ENCODE measurements around the gene RBP7. TPM values are rescaled to one million over a fixed set of nuclear protein-coding genes. Genes with fewer than 3 reads are reported as not detected.
"Not testable (repeated sequence)": the region's sequence is repeated elsewhere in the genome, so short reads cannot be mapped to it uniquely, and the experiment has no call there.

The RBP7 gene
- total RNA-seq, 1 donor from 2014 or later = 1.0 TPM

DNA sequence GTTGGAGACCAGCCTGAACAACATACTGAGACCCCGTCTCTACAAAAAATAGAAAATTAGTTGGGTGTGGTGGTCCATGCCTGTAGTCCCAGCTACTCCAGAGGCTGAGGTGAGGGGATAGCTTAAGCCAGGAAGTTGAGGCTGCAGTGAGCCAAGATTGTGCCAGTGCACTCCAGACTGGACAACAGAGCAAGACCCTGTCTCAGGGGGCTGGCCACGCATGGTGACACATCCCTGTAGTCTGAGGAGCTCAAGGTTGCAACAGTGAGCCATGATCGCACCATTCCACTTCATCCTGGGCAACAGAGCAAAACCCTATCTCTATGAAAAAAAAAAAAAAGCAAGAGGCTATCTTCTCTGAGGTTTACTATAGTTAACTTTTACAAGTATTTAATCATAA lies 23.1 kb downstream of the RBP7 start:
- H2AFZ ChIP-seq (ENCODE audit: low read depth, low read length) = no peak overlapping the region
- no peaks in the 10 kb centered on the region for H3K4me1 Mint-ChIP-seq (ENCODE audit: low read depth, unreplicated experiment)

GRCh38 chr1:10020678-10021077 lies 23.6 kb downstream of the RBP7 start:
- H2AFZ ChIP-seq (ENCODE audit: low read depth, low read length); H3K4me1 Mint-ChIP-seq (ENCODE audit: low read depth, unreplicated experiment); FAIRE-seq; DNase-seq (ENCODE audit: low read depth); H3K27me3 ChIP-seq (ENCODE audit: insufficient read depth, low read length); H3K4me3 ChIP-seq (ENCODE audit: insufficient read depth, low read depth, low read length); H3K27me3 Mint-ChIP-seq (ENCODE audit: low read depth, unreplicated experiment); H3K27ac Mint-ChIP-seq (ENCODE audit: unreplicated experiment); H3K4me1 ChIP-seq (ENCODE audit: insufficient read depth, low read length); H3K36me3 Mint-ChIP-seq (ENCODE audit: low read depth, unreplicated experiment); H3K4me2 ChIP-seq (ENCODE audit: low read length); H3K4me3 Mint-ChIP-seq (ENCODE audit: unreplicated experiment); H3K36me3 ChIP-seq (ENCODE audit: insufficient read depth, low read length); H3K9me3 Mint-ChIP-seq (ENCODE audit: unreplicated experiment); H4K20me1 ChIP-seq (ENCODE audit: insufficient read depth, low read length); H3K9ac ChIP-seq (ENCODE audit: low read length); H3K27ac ChIP-seq (ENCODE audit: low read depth, low read length); H3K79me2 ChIP-seq (ENCODE audit: insufficient read depth, low read length); H3K9me3 ChIP-seq (ENCODE audit: insufficient read depth, low read depth, low read length): not testable (repeated sequence)

More for the DNA sequence above, 23.1 kb downstream of the RBP7 start:
- TF ChIP-seq EZH2 (IDR thresholded peaks at IDR 0.05; ENCODE audit: insufficient read depth, low read length) = no peak
- TF ChIP-seq, protein P1, sequence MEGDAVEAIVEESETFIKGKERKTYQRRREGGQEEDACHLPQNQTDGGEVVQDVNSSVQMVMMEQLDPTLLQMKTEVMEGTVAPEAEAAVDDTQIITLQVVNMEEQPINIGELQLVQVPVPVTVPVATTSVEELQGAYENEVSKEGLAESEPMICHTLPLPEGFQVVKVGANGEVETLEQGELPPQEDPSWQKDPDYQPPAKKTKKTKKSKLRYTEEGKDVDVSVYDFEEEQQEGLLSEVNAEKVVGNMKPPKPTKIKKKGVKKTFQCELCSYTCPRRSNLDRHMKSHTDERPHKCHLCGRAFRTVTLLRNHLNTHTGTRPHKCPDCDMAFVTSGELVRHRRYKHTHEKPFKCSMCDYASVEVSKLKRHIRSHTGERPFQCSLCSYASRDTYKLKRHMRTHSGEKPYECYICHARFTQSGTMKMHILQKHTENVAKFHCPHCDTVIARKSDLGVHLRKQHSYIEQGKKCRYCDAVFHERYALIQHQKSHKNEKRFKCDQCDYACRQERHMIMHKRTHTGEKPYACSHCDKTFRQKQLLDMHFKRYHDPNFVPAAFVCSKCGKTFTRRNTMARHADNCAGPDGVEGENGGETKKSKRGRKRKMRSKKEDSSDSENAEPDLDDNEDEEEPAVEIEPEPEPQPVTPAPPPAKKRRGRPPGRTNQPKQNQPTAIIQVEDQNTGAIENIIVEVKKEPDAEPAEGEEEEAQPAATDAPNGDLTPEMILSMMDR (IDR thresholded peaks at IDR 0.05; ENCODE audit: insufficient read depth, low read depth, low read length) = no peak
- H3K27me3 ChIP-seq (ENCODE audit: insufficient read depth, low read length) = no peaks in the 10 kb centered on the region
- H3K9ac ChIP-seq (ENCODE audit: low read length) = no peak overlapping the region
- no peak overlapping the region for H3K4me3 Mint-ChIP-seq (ENCODE audit: unreplicated experiment)
- no peaks in the 10 kb centered on the region for H3K9me3 ChIP-seq (ENCODE audit: insufficient read depth, low read depth, low read length)
- no peaks in the 10 kb centered on the region for H3K9me3 Mint-ChIP-seq (ENCODE audit: unreplicated experiment)
- H3K27ac ChIP-seq (ENCODE audit: low read depth, low read length) = no peak overlapping the region
- no peaks in the 10 kb centered on the region for H3K36me3 Mint-ChIP-seq (ENCODE audit: low read depth, unreplicated experiment)
- H3K79me2 ChIP-seq (ENCODE audit: insufficient read depth, low read length) = no peaks in the 10 kb centered on the region
- DNase-seq (ENCODE audit: low read depth) (no peak), FAIRE-seq (no peak)
- H3K4me1 ChIP-seq (ENCODE audit: insufficient read depth, low read length) = no peaks in the 10 kb centered on the region
- H3K4me2 ChIP-seq (ENCODE audit: low read length) = no peak overlapping the region
- H4K20me1 ChIP-seq (ENCODE audit: insufficient read depth, low read length) = no peaks in the 10 kb centered on the region
- H3K4me3 ChIP-seq (ENCODE audit: insufficient read depth, low read depth, low read length) = no peak overlapping the region
- no peaks in the 10 kb centered on the region for H3K27me3 Mint-ChIP-seq (ENCODE audit: low read depth, unreplicated experiment)
- no peaks in the 10 kb centered on the region for H3K36me3 ChIP-seq (ENCODE audit: insufficient read depth, low read length)
- no peak overlapping the region for H3K27ac Mint-ChIP-seq (ENCODE audit: unreplicated experiment)

DNA sequence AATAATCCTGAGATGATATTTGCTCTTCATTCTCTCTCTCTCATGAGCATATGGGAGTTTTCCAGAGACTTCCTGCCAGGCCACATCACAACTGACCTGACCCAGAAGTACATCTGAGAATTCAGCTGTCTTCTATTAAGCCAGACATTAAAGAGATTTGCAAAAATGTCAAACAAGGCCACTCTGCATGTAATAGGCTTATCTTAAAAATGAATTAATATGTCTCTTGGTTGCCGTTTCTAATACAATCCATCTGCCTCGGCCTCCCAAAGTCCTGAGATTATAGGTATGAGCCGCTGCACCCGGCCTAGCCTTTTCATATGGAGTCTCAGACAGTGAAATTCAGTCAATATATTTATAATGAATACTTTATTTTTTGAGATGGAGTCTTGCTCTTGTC lies 25.0 kb downstream of the RBP7 start:
- not testable (repeated sequence) for H3K9me3 ChIP-seq (ENCODE audit: insufficient read depth, low read depth, low read length); H3K4me3 ChIP-seq (ENCODE audit: insufficient read depth, low read depth, low read length); FAIRE-seq; H3K36me3 Mint-ChIP-seq (ENCODE audit: low read depth, unreplicated experiment); H3K4me3 Mint-ChIP-seq (ENCODE audit: unreplicated experiment); H3K9ac ChIP-seq (ENCODE audit: low read length); H2AFZ ChIP-seq (ENCODE audit: low read depth, low read length); H3K27ac ChIP-seq (ENCODE audit: low read depth, low read length); H3K27me3 Mint-ChIP-seq (ENCODE audit: low read depth, unreplicated experiment); H3K36me3 ChIP-seq (ENCODE audit: insufficient read depth, low read length); H3K4me1 Mint-ChIP-seq (ENCODE audit: low read depth, unreplicated experiment); H3K79me2 ChIP-seq (ENCODE audit: insufficient read depth, low read length); H3K27me3 ChIP-seq (ENCODE audit: insufficient read depth, low read length); H3K27ac Mint-ChIP-seq (ENCODE audit: unreplicated experiment); H3K9me3 Mint-ChIP-seq (ENCODE audit: unreplicated experiment); H4K20me1 ChIP-seq (ENCODE audit: insufficient read depth, low read length); H3K4me2 ChIP-seq (ENCODE audit: low read length); DNase-seq (ENCODE audit: low read depth); H3K4me1 ChIP-seq (ENCODE audit: insufficient read depth, low read length)

GRCh38 chr1:10022656-10023055 lies 25.6 kb downstream of the RBP7 start:
- no peaks in the 10 kb centered on the region for H3K9me3 ChIP-seq (ENCODE audit: insufficient read depth, low read depth, low read length)
- no peaks in the 10 kb centered on the region for H3K27me3 ChIP-seq (ENCODE audit: insufficient read depth, low read length)
- no peak overlapping the region for H2AFZ ChIP-seq (ENCODE audit: low read depth, low read length)
- no peak overlapping the region for H3K9ac ChIP-seq (ENCODE audit: low read length)
- no peaks in the 10 kb centered on the region for H3K36me3 Mint-ChIP-seq (ENCODE audit: low read depth, unreplicated experiment)
- no peak for TF ChIP-seq EZH2 (IDR thresholded peaks at IDR 0.05; ENCODE audit: insufficient read depth, low read length)
- TF ChIP-seq, protein P1 (IDR thresholded peaks at IDR 0.05; ENCODE audit: insufficient read depth, low read depth, low read length) = no peak
- no peak overlapping the region for H3K27ac ChIP-seq (ENCODE audit: low read depth, low read length)
- no peaks in the 10 kb centered on the region for H3K4me1 ChIP-seq (ENCODE audit: insufficient read depth, low read length)
- FAIRE-seq (no peak), DNase-seq (ENCODE audit: low read depth) (no peak)
- H3K4me3 Mint-ChIP-seq (ENCODE audit: unreplicated experiment) = no peak overlapping the region
- no peak overlapping the region for H3K4me3 ChIP-seq (ENCODE audit: insufficient read depth, low read depth, low read length)
- H3K27me3 Mint-ChIP-seq (ENCODE audit: low read depth, unreplicated experiment) = no peaks in the 10 kb centered on the region
- H3K4me2 ChIP-seq (ENCODE audit: low read length) = no peak overlapping the region
- H3K9me3 Mint-ChIP-seq (ENCODE audit: unreplicated experiment) = no peaks in the 10 kb centered on the region
- no peaks in the 10 kb centered on the region for H3K4me1 Mint-ChIP-seq (ENCODE audit: low read depth, unreplicated experiment)
- H4K20me1 ChIP-seq (ENCODE audit: insufficient read depth, low read length) = no peaks in the 10 kb centered on the region
- no peaks in the 10 kb centered on the region for H3K36me3 ChIP-seq (ENCODE audit: insufficient read depth, low read length)
- no peak overlapping the region for H3K27ac Mint-ChIP-seq (ENCODE audit: unreplicated experiment)
- no peaks in the 10 kb centered on the region for H3K79me2 ChIP-seq (ENCODE audit: insufficient read depth, low read length)

Measured in astrocyte (in vitro differentiated cells and primary cell).